ENCODE data around the gene ACOT9. TPM values are rescaled to one million over a fixed set of nuclear protein-coding genes. Genes with fewer than 3 reads are reported as not detected.

Gene ACOT9
- total RNA-seq, 1 experiment from 2014 or later, result 72.3 TPM

DNA sequence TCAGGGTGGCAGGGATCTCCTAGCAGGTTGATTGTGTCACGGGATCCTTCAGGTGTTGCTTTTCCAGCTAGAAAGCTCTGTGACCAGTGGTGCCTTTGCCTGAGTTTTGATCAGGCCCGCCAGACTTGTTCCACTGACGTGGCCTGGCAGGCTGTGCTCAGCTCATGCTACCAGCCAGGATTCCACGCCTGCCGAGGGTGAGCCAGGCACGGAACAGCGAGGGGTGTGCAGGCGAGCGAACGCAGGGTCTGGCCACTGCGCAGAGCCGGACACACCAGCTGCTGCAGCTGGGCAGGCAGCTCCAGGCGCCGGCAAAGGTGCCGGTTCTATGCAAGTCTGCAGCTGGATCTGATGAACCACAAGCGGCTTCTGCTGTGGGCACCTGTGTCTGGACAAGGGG is 22.8 kb upstream of the ACOT9 start:
- H4K5ac ChIP-seq (ENCODE audit: insufficient read length, low read depth, low read length), result no peak overlapping the region
- H3K23me2 ChIP-seq (ENCODE audit: insufficient read length, low read depth, low read length, poor library complexity, severe bottlenecking), result no peaks in the 10 kb centered on the region
- no peaks in the 10 kb centered on the region for H3K79me1 ChIP-seq (ENCODE audit: insufficient read depth, low read depth, low read length, poor library complexity, severe bottlenecking)
- no peak overlapping the region for H2AK5ac ChIP-seq (ENCODE audit: insufficient read length, low read length)
- H3K9me3 ChIP-seq (ENCODE audit: control insufficient read depth, low read depth, low read length), result no peaks in the 10 kb centered on the region
- no peak overlapping the region for H2BK12ac ChIP-seq (ENCODE audit: insufficient read length, low read depth, low read length)
- H3K79me2 ChIP-seq (ENCODE audit: insufficient read depth, low read length), result no peaks in the 10 kb centered on the region
- H2BK120ac ChIP-seq (ENCODE audit: low read depth, low read length, poor library complexity, severe bottlenecking), result no peak overlapping the region
- H2BK15ac ChIP-seq (ENCODE audit: low read depth, low read length), result no peak overlapping the region
- H3K56ac ChIP-seq (ENCODE audit: insufficient read length, low read depth, low read length), result no peak overlapping the region
- H3K14ac ChIP-seq (ENCODE audit: insufficient read depth, low read length), result no peak overlapping the region
- no CpG with 5 or more reads among the region's 16 CpGs for WGBS (ENCODE audit: extremely low coverage, insufficient read length, low lambda C conversion rate)
- no peak overlapping the region for H3K18ac ChIP-seq (ENCODE audit: insufficient read length, low read depth, low read length)
- Mint-ChIP-seq H3K4me3 (no peak overlapping the region), H3K27me3 (ENCODE audit: low read depth) (no peaks in the 10 kb centered on the region; the same call in none of the 2 replicates), H3K9me3 (peaks cover 5 to 8% of the 10 kb centered on the region in 2 experiments; a peak in 3 of 5 replicates), H3K27ac (no peak overlapping the region), H3K36me3 (ENCODE audit: insufficient read depth in 1 of 3, low read depth in 3 of 3) (peaks cover 0 to 1% (median 0%) of the 10 kb centered on the region in 3 experiments; a peak in 1 of 7 replicates), H3K4me1 (peaks cover 9 to 14% of the 10 kb centered on the region in 2 experiments)
- H4K8ac ChIP-seq (replicated peaks; ENCODE audit: insufficient read length, low read depth, low read length), result no peak overlapping the region
- H3K23ac ChIP-seq (ENCODE audit: insufficient read length, low read depth, low read length), result no peak overlapping the region
- no peak for DNase-seq
- no peak overlapping the region for H3K27ac ChIP-seq (ENCODE audit: insufficient read length, low read depth, low read length)
- peaks cover 2% of the 10 kb centered on the region; the same call in 1 of the 2 replicates for H3K4me1 ChIP-seq (ENCODE audit: insufficient read depth, low read length)
- no peak overlapping the region for H2BK20ac ChIP-seq (ENCODE audit: low read depth, low read length, poor library complexity, severe bottlenecking)
- no peak overlapping the region for H2AFZ ChIP-seq (ENCODE audit: low read length)
- no peaks in the 10 kb centered on the region for H4K20me1 ChIP-seq (ENCODE audit: control insufficient read depth, insufficient read depth, insufficient read length)
- no peak overlapping the region for H3K4ac ChIP-seq (ENCODE audit: low read depth, low read length)
- no peak overlapping the region for H2BK5ac ChIP-seq (ENCODE audit: insufficient read length, low read length)
- no peak overlapping the region for H3T11ph ChIP-seq (ENCODE audit: low read length)
- no peak overlapping the region for H3K9ac ChIP-seq (ENCODE audit: extremely low read depth, insufficient read length, low read length)
- H3K4me2 ChIP-seq (ENCODE audit: insufficient read depth, insufficient read length, low read length), result no peak overlapping the region
- H3K27me3 ChIP-seq (ENCODE audit: insufficient read depth, low read length), result no peaks in the 10 kb centered on the region
- TF ChIP-seq, protein P1, sequence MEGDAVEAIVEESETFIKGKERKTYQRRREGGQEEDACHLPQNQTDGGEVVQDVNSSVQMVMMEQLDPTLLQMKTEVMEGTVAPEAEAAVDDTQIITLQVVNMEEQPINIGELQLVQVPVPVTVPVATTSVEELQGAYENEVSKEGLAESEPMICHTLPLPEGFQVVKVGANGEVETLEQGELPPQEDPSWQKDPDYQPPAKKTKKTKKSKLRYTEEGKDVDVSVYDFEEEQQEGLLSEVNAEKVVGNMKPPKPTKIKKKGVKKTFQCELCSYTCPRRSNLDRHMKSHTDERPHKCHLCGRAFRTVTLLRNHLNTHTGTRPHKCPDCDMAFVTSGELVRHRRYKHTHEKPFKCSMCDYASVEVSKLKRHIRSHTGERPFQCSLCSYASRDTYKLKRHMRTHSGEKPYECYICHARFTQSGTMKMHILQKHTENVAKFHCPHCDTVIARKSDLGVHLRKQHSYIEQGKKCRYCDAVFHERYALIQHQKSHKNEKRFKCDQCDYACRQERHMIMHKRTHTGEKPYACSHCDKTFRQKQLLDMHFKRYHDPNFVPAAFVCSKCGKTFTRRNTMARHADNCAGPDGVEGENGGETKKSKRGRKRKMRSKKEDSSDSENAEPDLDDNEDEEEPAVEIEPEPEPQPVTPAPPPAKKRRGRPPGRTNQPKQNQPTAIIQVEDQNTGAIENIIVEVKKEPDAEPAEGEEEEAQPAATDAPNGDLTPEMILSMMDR (conservative IDR thresholded peaks at IDR 0.05), result no peak
- H4K91ac ChIP-seq (ENCODE audit: insufficient read length, low read depth, low read length), result no peak overlapping the region

All from H9 (cell line).